ENCODE measurements around the gene CSRNP2. TPM values are rescaled to one million over a fixed set of nuclear protein-coding genes. Genes with fewer than 3 reads are reported as not detected.
A peak's percentile ranks its signal among the peaks of the same experiment; 100 is the strongest.

Gene CSRNP2
- total and polyA plus RNA-seq, 2 of the 13 experiments (the other 11 are each of a cell fraction or from before 2014, with no cell fraction given) = 4.8 to 7.3 TPM

DNA sequence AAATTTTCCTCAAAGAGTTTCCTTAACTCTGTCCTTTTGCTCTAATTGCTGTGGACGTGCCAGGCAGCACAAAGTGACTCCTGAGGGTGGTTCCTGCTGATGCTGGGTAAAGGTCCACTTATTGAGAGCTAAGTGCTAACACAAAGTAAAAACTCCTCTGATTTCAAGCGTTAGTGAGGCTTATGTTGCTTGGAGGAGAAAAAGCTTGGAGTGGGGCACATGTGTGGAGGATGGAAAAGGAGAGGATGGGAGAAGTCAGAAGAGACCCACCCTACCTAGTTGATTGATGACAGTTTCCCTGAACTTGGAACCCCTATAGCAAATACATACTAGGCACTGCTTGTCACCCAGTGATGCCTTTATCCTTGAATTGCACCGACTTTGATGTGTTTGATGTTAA, 47.1 kb downstream of the CSRNP2 start (continued):
- TF ChIP-seq RXRB (CRISPR knock-in tag; IDR thresholded peaks at IDR 0.05; ENCODE audit: borderline replicate concordance) (peak; percentile 32; the same call in 1 of the 2 replicates), SRSF4 (IDR thresholded peaks at IDR 0.05; ENCODE audit: low read depth, low read length, poor library complexity, severe bottlenecking) (no peak)
- TF ChIP-seq, protein P1, sequence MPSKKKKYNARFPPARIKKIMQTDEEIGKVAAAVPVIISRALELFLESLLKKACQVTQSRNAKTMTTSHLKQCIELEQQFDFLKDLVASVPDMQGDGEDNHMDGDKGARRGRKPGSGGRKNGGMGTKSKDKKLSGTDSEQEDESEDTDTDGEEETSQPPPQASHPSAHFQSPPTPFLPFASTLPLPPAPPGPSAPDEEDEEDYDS (CRISPR knock-in tag; IDR thresholded peaks at IDR 0.05) = 0 out of 2 replicates have a peak, but pooled peaks have one; percentile 22

- in situ Hi-C loops (cut with HindIII; ENCODE audit: extremely low pct_ligation_motif_present, low pct_unique_long_range_greater_than_20kb) = no loop called here
- Histone ChIP-seq H3K4me2 (ENCODE audit: low read depth, low read length) (no peak overlapping the region), H3K27me3 (ENCODE audit: control insufficient read depth in 1 of 2, insufficient read depth in 2 of 2, low read length in 2 of 2) (no peaks in the 10 kb centered on the region), H3K9me3 (ENCODE audit: low read length) (no peaks in the 10 kb centered on the region), H3K27ac (ENCODE audit: extremely low read length, insufficient read depth, low read length) (no peak overlapping the region), H2AFZ (ENCODE audit: low read length) (no peak overlapping the region), H3K4me1 (ENCODE audit: insufficient read depth, low read length) (peaks cover 62% of the 10 kb centered on the region), H3K9ac (ENCODE audit: insufficient read depth, low read depth, low read length) (no peak overlapping the region), H4K20me1 (ENCODE audit: insufficient read depth, low read length) (no peaks in the 10 kb centered on the region), H3K36me3 (replicated peaks in 1 of 2; ENCODE audit: control insufficient read depth in 1 of 2, insufficient read depth in 2 of 2, low read length in 2 of 2) (no peaks in the 10 kb centered on the region), H3K4me3 (replicated peaks in 1 of 3; ENCODE audit: insufficient read depth in 1 of 3, low read depth in 2 of 3, low read length in 3 of 3) (no peak overlapping the region), H3K79me2 (ENCODE audit: insufficient read depth, low read length) (no peaks in the 10 kb centered on the region)
- intact Hi-C loops (cut with micrococcal nuclease; ENCODE audit: unreplicated experiment) = no loop called here
- CTCF ChIA-PET (ENCODE audit: low intra/inter-chr PET ratio, low total read pairs) = no interaction called here
- 83% methylated on average over 4 of the region's 4 CpGs for WGBS (ENCODE audit: low lambda C conversion rate)
- DNase-seq (ENCODE audit: low spot score) = no peak
- ATAC-seq = no peak
- TF ChIP-seq NAIF1 (CRISPR knock-in tag; IDR thresholded peaks at IDR 0.05; ENCODE audit: borderline replicate concordance) = no peak
- TF ChIP-seq ZNF770 (CRISPR knock-in tag; IDR thresholded peaks at IDR 0.05) = 0 out of 2 replicates have a peak, but pooled peaks have one; percentile 46
- TF ChIP-seq DDIT3 (CRISPR knock-in tag; IDR thresholded peaks at IDR 0.05) = no peak
- TF ChIP-seq ZNF121 (CRISPR knock-in tag; IDR thresholded peaks at IDR 0.05) = peak; percentile 68; the same call in 1 of the 2 replicates
- POLR2A ChIA-PET = no interaction called here
- no TSS peak for BruUV-seq (replicated peaks)
- FAIRE-seq = no peak
Observed at GRCh38 chr12:51033457-51034089, 49.8 kb downstream of the CSRNP2 start.

All from HepG2 (cell line).